Esophagus muscularis mucosa (tissue), 4 donors: Measurements from ENCODE around the gene KBTBD13.
"Not testable (repeated sequence)": the region's sequence is repeated elsewhere in the genome, so short reads cannot be mapped to it uniquely, and the experiment has no call there.

ENCODE experiments used
- EP300 ChIP-seq: sonication (generic); formaldehyde crosslinking; IDR thresholded peaks from one replicate; pipeline ENCODE4 v1.6.1; 2017; ENCODE audit warnings: antibody characterized with exemption
- POLR2A ChIP-seq: fragments of 450-650 bp; IDR thresholded peaks from one replicate; pipeline ENCODE4 v1.6.1; 2017; ENCODE audit warnings: antibody characterized with exemption, moderate library complexity, mild to moderate bottlenecking, low read depth
- POLR2AphosphoS5 ChIP-seq, 2 donors: sonication (generic); formaldehyde crosslinking; IDR thresholded peaks; one replicate each; pipeline ENCODE4 v1.6.1; 2017; ENCODE audit warnings: antibody characterized with exemption in 2 of 2
- TF ChIP-seq, protein P1 (sequence below), 3 experiments: fragments of 200-600 bp in 2 of 3; fragments of 450-650 bp in 1 of 3; sonication (generic) in 2 of 3; IDR thresholded peaks; one replicate each; pipeline ENCODE4 v1.5.1; 2017 to 2019; ENCODE audit warnings: antibody characterized with exemption in 3 of 3, mild to moderate bottlenecking in 2 of 3, moderate library complexity in 1 of 3

DNA sequence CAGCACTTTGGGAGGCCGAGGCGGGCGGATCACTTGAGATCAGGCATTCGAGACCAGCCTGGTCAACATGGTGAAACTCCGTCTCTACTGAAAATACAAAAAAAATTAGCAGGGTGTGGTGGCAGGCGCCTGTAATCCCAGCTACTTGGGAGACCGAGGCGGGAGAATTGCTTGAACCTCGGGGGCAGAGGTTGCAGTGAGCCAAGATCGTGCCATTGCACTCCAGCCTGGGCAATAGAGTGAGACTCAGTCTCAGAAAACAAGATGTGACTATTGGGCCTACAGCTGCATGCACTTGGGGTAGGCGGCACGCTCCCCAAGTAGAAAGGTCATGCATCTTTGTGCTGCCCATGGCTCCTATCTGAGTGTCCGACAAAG lies 17.2 kb downstream of the KBTBD13 start:
- TF ChIP-seq, protein P1, sequence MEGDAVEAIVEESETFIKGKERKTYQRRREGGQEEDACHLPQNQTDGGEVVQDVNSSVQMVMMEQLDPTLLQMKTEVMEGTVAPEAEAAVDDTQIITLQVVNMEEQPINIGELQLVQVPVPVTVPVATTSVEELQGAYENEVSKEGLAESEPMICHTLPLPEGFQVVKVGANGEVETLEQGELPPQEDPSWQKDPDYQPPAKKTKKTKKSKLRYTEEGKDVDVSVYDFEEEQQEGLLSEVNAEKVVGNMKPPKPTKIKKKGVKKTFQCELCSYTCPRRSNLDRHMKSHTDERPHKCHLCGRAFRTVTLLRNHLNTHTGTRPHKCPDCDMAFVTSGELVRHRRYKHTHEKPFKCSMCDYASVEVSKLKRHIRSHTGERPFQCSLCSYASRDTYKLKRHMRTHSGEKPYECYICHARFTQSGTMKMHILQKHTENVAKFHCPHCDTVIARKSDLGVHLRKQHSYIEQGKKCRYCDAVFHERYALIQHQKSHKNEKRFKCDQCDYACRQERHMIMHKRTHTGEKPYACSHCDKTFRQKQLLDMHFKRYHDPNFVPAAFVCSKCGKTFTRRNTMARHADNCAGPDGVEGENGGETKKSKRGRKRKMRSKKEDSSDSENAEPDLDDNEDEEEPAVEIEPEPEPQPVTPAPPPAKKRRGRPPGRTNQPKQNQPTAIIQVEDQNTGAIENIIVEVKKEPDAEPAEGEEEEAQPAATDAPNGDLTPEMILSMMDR (IDR thresholded peaks at IDR 0.05): not testable (repeated sequence)
- TF ChIP-seq EP300; POLR2A; POLR2AphosphoS5 (IDR thresholded peaks at IDR 0.05): not testable (repeated sequence)
